ENCODE measurements around the gene RGPD3.

Gene RGPD3

DNA sequence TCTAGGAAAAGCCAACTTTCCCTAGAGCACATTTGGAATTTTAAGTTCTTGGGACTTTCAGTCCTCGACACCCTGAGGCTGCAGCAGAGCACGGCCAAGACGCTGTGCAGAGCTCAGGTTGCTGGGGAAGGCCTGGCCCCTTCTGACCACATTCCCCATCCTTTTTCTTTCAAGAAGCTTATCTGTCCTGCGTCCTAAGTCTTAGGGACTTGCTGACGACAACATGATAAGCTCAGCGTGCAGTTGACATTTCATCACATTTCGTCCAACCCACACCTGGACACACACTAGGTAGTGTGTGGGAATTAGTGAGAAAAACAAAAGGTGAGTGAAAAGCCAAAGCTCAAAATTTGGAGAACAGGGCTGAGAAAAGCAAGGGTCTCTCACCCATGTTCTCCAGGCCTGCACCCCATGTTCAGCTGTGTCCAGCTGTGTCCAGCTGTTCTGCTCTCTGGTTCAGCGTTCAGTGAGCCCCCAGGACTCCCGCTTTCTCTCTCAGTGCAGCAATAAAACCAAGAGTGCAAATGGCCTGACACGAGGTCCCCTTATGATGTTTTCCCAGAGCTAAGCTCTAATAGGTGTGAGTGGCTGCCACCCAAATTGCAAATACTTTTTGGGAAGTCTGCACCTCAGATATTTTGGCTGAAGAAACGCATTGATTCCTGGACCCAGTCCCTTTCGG, 101.9 kb downstream of the RGPD3 start:
- TF ChIP-seq SPI1 (IDR thresholded peaks at IDR 0.05; ENCODE audit: borderline replicate concordance, low read depth): no peak
- no peak for TF ChIP-seq GABPA (IDR thresholded peaks at IDR 0.05; ENCODE audit: low read depth)
- no peak for TF ChIP-seq POLR2AphosphoS5 (IDR thresholded peaks at IDR 0.05; ENCODE audit: low read depth)
- TF ChIP-seq, protein P1, sequence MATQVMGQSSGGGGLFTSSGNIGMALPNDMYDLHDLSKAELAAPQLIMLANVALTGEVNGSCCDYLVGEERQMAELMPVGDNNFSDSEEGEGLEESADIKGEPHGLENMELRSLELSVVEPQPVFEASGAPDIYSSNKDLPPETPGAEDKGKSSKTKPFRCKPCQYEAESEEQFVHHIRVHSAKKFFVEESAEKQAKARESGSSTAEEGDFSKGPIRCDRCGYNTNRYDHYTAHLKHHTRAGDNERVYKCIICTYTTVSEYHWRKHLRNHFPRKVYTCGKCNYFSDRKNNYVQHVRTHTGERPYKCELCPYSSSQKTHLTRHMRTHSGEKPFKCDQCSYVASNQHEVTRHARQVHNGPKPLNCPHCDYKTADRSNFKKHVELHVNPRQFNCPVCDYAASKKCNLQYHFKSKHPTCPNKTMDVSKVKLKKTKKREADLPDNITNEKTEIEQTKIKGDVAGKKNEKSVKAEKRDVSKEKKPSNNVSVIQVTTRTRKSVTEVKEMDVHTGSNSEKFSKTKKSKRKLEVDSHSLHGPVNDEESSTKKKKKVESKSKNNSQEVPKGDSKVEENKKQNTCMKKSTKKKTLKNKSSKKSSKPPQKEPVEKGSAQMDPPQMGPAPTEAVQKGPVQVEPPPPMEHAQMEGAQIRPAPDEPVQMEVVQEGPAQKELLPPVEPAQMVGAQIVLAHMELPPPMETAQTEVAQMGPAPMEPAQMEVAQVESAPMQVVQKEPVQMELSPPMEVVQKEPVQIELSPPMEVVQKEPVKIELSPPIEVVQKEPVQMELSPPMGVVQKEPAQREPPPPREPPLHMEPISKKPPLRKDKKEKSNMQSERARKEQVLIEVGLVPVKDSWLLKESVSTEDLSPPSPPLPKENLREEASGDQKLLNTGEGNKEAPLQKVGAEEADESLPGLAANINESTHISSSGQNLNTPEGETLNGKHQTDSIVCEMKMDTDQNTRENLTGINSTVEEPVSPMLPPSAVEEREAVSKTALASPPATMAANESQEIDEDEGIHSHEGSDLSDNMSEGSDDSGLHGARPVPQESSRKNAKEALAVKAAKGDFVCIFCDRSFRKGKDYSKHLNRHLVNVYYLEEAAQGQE (IDR thresholded peaks at IDR 0.05; ENCODE audit: insufficient replicate concordance, low read depth): no peak
- TF ChIP-seq, protein P2, sequence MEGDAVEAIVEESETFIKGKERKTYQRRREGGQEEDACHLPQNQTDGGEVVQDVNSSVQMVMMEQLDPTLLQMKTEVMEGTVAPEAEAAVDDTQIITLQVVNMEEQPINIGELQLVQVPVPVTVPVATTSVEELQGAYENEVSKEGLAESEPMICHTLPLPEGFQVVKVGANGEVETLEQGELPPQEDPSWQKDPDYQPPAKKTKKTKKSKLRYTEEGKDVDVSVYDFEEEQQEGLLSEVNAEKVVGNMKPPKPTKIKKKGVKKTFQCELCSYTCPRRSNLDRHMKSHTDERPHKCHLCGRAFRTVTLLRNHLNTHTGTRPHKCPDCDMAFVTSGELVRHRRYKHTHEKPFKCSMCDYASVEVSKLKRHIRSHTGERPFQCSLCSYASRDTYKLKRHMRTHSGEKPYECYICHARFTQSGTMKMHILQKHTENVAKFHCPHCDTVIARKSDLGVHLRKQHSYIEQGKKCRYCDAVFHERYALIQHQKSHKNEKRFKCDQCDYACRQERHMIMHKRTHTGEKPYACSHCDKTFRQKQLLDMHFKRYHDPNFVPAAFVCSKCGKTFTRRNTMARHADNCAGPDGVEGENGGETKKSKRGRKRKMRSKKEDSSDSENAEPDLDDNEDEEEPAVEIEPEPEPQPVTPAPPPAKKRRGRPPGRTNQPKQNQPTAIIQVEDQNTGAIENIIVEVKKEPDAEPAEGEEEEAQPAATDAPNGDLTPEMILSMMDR (IDR thresholded peaks at IDR 0.05; ENCODE audit: insufficient read depth, low read length): no peak
- Histone ChIP-seq H3K4me3 (replicated peaks; ENCODE audit: insufficient read depth, low read length) (no peak overlapping the region), H3K27me3 (ENCODE audit: insufficient read depth, poor library complexity, severe bottlenecking) (no peaks in the 10 kb centered on the region)

DNA sequence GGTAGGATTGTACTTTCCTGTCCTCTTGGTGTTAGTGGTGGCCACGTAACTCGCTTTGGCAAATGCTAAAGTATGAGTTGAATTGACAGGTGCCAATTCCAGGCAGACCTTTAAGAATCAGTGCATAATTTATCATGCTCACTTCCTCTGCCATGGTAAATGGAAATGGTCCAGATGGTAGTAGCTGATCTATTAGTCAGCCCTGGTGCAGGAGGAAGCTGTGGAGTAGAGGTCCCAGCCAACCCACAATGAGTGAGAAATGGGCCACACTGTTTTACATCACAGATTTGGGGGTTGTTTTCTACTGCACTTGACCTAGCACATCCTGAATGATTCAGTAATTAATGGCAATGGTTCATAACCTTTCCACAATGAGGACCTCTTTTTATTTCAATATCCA, 104.4 kb downstream of the RGPD3 start:
- Histone ChIP-seq H3K27me3 (ENCODE audit: insufficient read depth, poor library complexity, severe bottlenecking) (no peaks in the 10 kb centered on the region), H3K4me3 (replicated peaks; ENCODE audit: insufficient read depth, low read length) (no peak overlapping the region), H3K27ac (replicated peaks) (no peak overlapping the region)
- TF ChIP-seq SPI1 (IDR thresholded peaks at IDR 0.05; ENCODE audit: borderline replicate concordance, low read depth) (no peak), GABPA (IDR thresholded peaks at IDR 0.05; ENCODE audit: low read depth) (no peak), POLR2AphosphoS5 (IDR thresholded peaks at IDR 0.05; ENCODE audit: low read depth) (no peak)
- TF ChIP-seq, protein P1 (IDR thresholded peaks at IDR 0.05; ENCODE audit: insufficient replicate concordance, low read depth): no peak
- TF ChIP-seq, protein P2 (IDR thresholded peaks at IDR 0.05; ENCODE audit: insufficient read depth, low read length): no peak
- no peak for DNase-seq (ENCODE audit: low read depth in 1 of 2, low spot score in 1 of 2)

More for the DNA sequence above, 101.9 kb downstream of the RGPD3 start:
- DNase-seq (ENCODE audit: low read depth in 1 of 2, low spot score in 1 of 2): no peak
- H3K27ac ChIP-seq (replicated peaks): no peak overlapping the region

DNA sequence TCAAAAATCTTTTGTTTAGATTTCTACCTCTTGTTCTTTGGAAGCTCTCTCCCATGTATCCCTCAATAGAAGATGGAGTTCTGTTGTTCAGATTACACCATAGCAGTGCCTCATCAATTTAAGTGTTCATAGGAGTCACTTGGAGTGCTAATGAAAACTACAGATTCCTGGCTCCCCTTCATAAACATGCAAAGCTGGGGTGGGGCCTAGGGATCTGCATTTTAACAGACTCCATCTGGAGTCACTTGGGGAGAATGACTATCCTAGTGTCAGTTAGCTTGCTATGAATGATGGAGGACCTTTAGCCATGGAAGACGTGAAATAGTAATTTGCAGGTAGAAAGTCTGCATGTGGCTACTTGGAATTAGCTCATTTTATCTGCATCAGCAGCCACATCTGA, 105.4 kb downstream of the RGPD3 start:
- Histone ChIP-seq H3K27ac (replicated peaks) (no peak overlapping the region), H3K27me3 (ENCODE audit: insufficient read depth, poor library complexity, severe bottlenecking) (no peaks in the 10 kb centered on the region), H3K4me3 (replicated peaks; ENCODE audit: insufficient read depth, low read length) (no peak overlapping the region)
- TF ChIP-seq, protein P2 (IDR thresholded peaks at IDR 0.05; ENCODE audit: insufficient read depth, low read length): no peak
- no peak for TF ChIP-seq POLR2AphosphoS5 (IDR thresholded peaks at IDR 0.05; ENCODE audit: low read depth)
- no peak for TF ChIP-seq SPI1 (IDR thresholded peaks at IDR 0.05; ENCODE audit: borderline replicate concordance, low read depth)
- TF ChIP-seq, protein P1 (IDR thresholded peaks at IDR 0.05; ENCODE audit: insufficient replicate concordance, low read depth): no peak
- no peak for TF ChIP-seq GABPA (IDR thresholded peaks at IDR 0.05; ENCODE audit: low read depth)
- no peak for DNase-seq (ENCODE audit: low read depth in 1 of 2, low spot score in 1 of 2)

All from HL-60 (cell line).